HL-60 (cell line): ENCODE measurements around the gene CLDND1.

Source experiments
- DNase-seq, 2 experiments: peaks; one replicate each; pipeline ENCODE4 v3.0.0-alpha.2; 2010 to 2020; ENCODE audit warnings: low read depth in 1 of 2, low spot score in 1 of 2
- H3K27ac ChIP-seq: fragments of 250-450 bp; sonication (Bioruptor Pico); replicated peaks from 2 replicates; pipeline ENCODE4 v1.5.1; 2020; ENCODE audit warnings: mild to moderate bottlenecking, moderate library complexity
- H3K27me3 ChIP-seq: fragments of 250-450 bp; sonication (Bioruptor Pico); 2 replicates; pipeline ENCODE4 v1.5.1; 2021; ENCODE audit warnings: mild to moderate bottlenecking, moderate library complexity; ENCODE audit not compliant: insufficient read depth, poor library complexity, severe bottlenecking
- H3K4me3 ChIP-seq: replicated peaks from 2 replicates; pipeline ENCODE4 v1.5.1; 2011; ENCODE audit warnings: mild to moderate bottlenecking, control low read depth, low read length; ENCODE audit not compliant: insufficient read depth
- CTCF ChIP-seq: IDR thresholded peaks from one replicate; pipeline ENCODE4 v1.5.1; 2011; ENCODE audit warnings: low read length, control low read depth, inconsistent platforms; ENCODE audit not compliant: insufficient read depth
- GABPA ChIP-seq: IDR thresholded peaks from 2 replicates; pipeline ENCODE4 v1.6.1; 2012; ENCODE audit warnings: low read depth
- POLR2AphosphoS5 ChIP-seq: IDR thresholded peaks from 2 replicates; pipeline ENCODE4 v1.6.1; 2012; ENCODE audit warnings: low read depth
- REST ChIP-seq: IDR thresholded peaks from 2 replicates; pipeline ENCODE4 v1.6.1; 2012; ENCODE audit warnings: low read depth; ENCODE audit not compliant: insufficient replicate concordance
- SPI1 ChIP-seq: IDR thresholded peaks from 2 replicates; pipeline ENCODE4 v1.6.1; 2012; ENCODE audit warnings: low read depth, mild to moderate bottlenecking, borderline replicate concordance

Gene CLDND1

GRCh38 chr3:98540346-98540745, 17.6 kb upstream of the CLDND1 start:
- H3K4me3 ChIP-seq = no peak overlapping the region
- no peak for DNase-seq

GRCh38 chr3:98536456-98537017, 13.8 kb upstream of the CLDND1 start:
- no peak overlapping the region for H3K4me3 ChIP-seq
- DNase-seq = no peak

More at GRCh38 chr3:98540346-98540745, 17.6 kb upstream of the CLDND1 start:
- no peak for TF ChIP-seq REST
- TF ChIP-seq GABPA = no peak
- no peak for TF ChIP-seq POLR2AphosphoS5
- TF ChIP-seq SPI1 = no peak
- TF ChIP-seq CTCF = no peak
- H3K27me3 ChIP-seq = no peaks in the 10 kb centered on the region
- H3K27ac ChIP-seq = no peak overlapping the region

GRCh38 chr3:98534734-98535133, 12.0 kb upstream of the CLDND1 start:
- no peak overlapping the region for H3K27ac ChIP-seq
- no peak overlapping the region for H3K4me3 ChIP-seq
- no peak for DNase-seq
- TF ChIP-seq CTCF (no peak), SPI1 (no peak)
- H3K27me3 ChIP-seq = no peaks in the 10 kb centered on the region

More at GRCh38 chr3:98536456-98537017, 13.8 kb upstream of the CLDND1 start:
- Histone ChIP-seq H3K27me3 (no peaks in the 10 kb centered on the region), H3K27ac (no peak overlapping the region)
- no peak for TF ChIP-seq REST
- TF ChIP-seq POLR2AphosphoS5 = no peak
- no peak for TF ChIP-seq SPI1
- TF ChIP-seq GABPA = no peak

- no peak for DNase-seq
- TF ChIP-seq CTCF = no peak
- no peak for TF ChIP-seq POLR2AphosphoS5
- no peak for TF ChIP-seq REST
- TF ChIP-seq SPI1 = no peak
- no peak for TF ChIP-seq GABPA
- H3K4me3 ChIP-seq = no peak overlapping the region
- no peaks in the 10 kb centered on the region for H3K27me3 ChIP-seq
- H3K27ac ChIP-seq = no peak overlapping the region
Observed at GRCh38 chr3:98534168-98534567, 11.5 kb upstream of the CLDND1 start.
